ENCODE data around the gene BANF1.

Gene BANF1

DNA sequence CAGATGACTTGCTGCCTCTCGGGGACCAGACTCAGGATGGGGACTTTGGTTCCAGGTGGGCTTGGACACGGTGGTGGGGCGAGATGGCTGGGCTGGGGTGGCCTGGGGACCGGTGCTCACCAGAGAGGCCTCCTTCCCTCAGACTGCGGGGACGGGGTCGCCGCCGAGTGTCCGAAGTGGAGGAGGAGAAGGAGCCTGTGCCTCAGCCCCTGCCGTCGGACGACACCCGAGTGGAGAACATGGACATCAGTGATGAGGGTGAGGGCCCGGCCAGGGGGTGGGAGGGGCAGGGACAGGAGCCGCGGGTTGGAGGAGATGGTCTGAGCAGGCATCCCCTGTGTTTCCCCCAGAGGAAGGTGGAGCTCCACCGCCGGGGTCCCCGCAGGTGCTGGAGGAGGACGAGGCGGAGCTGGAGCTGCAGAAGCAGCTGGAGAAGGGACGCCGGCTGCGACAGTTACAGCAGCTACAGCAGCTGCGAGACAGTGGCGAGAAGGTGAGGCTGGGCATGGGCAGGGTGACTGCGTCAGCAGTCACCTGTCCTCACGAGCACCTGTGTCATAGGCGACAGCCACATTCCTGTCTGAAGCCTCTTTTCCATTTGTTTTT lies 34.9 kb upstream of the BANF1 start:
- Histone ChIP-seq H3K27me3 (ENCODE audit: control insufficient read depth in 1 of 2, insufficient read depth in 2 of 2, low read length in 2 of 2) (no peaks in the 10 kb centered on the region), H3K4me3 (ENCODE audit: low read depth in 1 of 2, low read length in 2 of 2) (no peak overlapping the region), H3K9me3 (ENCODE audit: low read length) (no peaks in the 10 kb centered on the region), H3K4me1 (ENCODE audit: insufficient read depth, low read length) (peaks cover 20% of the 10 kb centered on the region), H3K36me3 (ENCODE audit: insufficient read depth, low read length) (peaks cover 65% of the 10 kb centered on the region), H3K27ac (ENCODE audit: low read depth, low read length) (no peak overlapping the region), H3K9ac (ENCODE audit: low read length) (no peak overlapping the region)

DNA sequence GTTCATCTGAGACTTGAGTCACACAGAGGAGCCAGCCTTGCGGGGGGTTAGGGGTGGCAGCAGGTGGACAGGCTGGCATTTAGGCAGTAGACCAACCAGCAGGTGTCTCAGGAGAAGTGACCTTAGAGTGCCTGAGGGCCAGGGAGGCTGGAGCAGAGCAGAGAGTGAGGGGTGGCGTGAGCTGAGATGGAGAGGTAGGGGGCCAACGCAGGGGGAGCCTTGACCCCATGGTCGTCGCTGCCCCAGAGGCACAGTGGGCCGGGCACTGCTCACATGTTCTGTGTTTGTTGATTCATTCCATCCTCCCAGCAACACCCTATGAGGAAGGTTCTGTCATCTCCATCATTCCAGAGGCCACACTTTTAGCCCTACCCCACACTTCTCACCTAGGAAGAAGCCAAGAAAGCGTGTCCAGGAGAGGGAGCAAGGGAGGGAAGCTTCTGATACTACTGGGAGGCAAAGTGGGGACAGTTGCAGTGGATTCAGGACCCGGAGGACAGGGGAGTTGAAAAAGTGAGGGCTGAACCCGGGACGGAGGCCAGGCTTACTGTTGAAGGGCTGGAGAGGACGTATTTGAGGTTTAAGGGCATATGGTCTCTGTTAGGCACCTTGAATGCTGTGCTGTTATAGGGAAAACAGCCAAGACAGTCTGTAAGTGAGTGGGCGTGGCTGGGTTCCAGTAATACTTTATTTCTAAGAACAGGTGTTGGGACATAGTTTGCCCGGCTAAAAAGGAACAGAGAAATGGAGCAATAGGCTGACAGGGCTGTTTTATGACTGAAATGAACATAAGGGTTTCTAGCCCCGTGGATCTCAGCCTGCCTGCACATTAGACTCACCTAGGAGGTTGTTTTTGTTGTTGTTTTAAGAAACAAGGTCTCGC lies 33.5 kb upstream of the BANF1 start:
- H3K27ac ChIP-seq (ENCODE audit: low read depth, low read length), result no peak overlapping the region
- no peak overlapping the region for H3K9ac ChIP-seq (ENCODE audit: low read length)
- H3K4me3 ChIP-seq (ENCODE audit: low read depth in 1 of 2, low read length in 2 of 2), result no peak overlapping the region
- no peaks in the 10 kb centered on the region for H3K27me3 ChIP-seq (ENCODE audit: control insufficient read depth in 1 of 2, insufficient read depth in 2 of 2, low read length in 2 of 2)
- peaks cover 3% of the 10 kb centered on the region for H3K9me3 ChIP-seq (ENCODE audit: low read length)
- peaks cover 69% of the 10 kb centered on the region for H3K36me3 ChIP-seq (ENCODE audit: insufficient read depth, low read length)
- H3K4me1 ChIP-seq (ENCODE audit: insufficient read depth, low read length), result peaks cover 6% of the 10 kb centered on the region

DNA sequence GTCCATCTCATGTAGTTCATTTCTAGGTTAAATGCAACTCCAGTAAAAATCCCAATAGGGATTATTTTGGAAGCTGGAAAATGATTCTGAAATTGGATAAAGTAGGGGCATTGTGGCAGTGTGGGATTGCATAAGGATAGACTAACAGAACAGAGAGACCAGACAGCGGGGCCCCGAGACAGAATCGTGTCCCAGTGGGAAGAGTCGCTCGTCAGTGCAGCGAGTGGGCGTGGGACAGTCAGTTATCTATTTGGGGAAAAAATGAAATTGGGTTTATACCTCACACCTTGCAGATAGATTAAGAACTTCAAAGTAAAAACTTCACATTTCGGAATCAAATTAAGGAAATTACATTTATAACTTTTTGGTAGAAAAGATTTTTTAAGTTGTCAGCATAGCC lies 30.2 kb upstream of the BANF1 start:
- no peaks in the 10 kb centered on the region for H3K27me3 ChIP-seq (ENCODE audit: control insufficient read depth in 1 of 2, insufficient read depth in 2 of 2, low read length in 2 of 2)
- no peak overlapping the region for H3K27ac ChIP-seq (ENCODE audit: low read depth, low read length)
- H3K4me3 ChIP-seq (ENCODE audit: low read depth in 1 of 2, low read length in 2 of 2), result no peak overlapping the region
- H3K4me1 ChIP-seq (ENCODE audit: insufficient read depth, low read length), result no peaks in the 10 kb centered on the region
- no peak overlapping the region for H3K9ac ChIP-seq (ENCODE audit: low read length)
- peaks cover 44% of the 10 kb centered on the region for H3K36me3 ChIP-seq (ENCODE audit: insufficient read depth, low read length)
- peaks cover 3% of the 10 kb centered on the region for H3K9me3 ChIP-seq (ENCODE audit: low read length)

DNA sequence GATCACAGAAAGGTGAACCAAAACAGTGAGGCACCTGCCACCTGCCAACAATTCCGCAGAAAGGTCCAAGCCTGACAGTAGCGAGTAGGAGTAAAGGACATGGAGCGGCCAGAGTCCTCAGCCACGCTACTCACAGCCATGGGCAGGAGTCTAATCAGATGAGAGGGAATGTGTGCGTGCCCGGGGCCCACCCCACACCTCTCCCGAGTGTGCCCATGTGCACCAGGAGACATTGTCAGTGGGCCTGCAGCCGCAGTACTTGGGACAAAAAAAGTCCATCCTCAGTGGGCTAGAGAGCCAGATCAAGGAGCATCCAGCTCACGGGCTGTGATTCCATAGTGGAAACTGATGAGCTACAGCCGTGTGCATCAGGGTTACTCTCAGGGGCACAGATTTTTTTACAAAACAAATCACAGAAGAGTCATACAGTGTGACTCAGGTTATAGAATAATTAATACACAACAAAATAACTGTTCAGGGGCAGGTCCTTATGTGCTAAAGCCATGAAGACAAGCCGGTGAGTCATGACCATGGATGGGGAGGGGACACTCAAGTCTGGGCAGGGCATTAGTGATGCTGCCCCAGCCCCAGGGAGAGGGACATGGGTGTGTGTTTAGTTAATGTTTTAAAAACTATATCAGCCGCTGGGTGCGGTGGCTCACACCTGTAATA lies 28.7 kb upstream of the BANF1 start:
- Histone ChIP-seq H3K9ac (ENCODE audit: low read length) (no peak overlapping the region), H3K4me1 (ENCODE audit: insufficient read depth, low read length) (no peaks in the 10 kb centered on the region), H3K4me3 (ENCODE audit: low read depth in 1 of 2, low read length in 2 of 2) (no peak overlapping the region), H3K36me3 (ENCODE audit: insufficient read depth, low read length) (peaks cover 38% of the 10 kb centered on the region), H3K27me3 (ENCODE audit: control insufficient read depth in 1 of 2, insufficient read depth in 2 of 2, low read length in 2 of 2) (no peaks in the 10 kb centered on the region), H3K27ac (ENCODE audit: low read depth, low read length) (no peak overlapping the region), H3K9me3 (ENCODE audit: low read length) (peaks cover 3% of the 10 kb centered on the region)

DNA sequence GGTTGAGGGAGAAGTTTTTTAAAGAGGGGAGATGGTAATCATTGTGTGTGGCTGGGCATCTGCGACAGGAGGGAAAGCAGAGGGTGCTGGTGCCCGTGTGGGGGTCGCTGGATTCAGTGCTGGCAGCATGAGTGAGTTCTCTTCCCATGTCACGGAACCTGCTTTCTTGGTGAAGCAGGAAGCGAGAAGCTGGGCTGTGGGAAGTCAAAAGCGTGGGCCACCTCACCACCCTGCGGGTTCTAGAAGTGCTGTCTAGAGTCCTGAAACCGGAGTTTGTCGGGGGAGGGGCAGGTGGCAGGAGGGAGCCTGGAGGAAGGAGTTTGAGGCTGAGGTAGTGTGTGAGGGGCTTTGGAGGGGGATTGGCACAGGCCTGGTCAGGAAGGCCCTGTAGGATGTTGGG lies 26.5 kb upstream of the BANF1 start:
- H3K36me3 ChIP-seq (ENCODE audit: insufficient read depth, low read length), result peaks cover 22% of the 10 kb centered on the region
- no peak overlapping the region for H3K9ac ChIP-seq (ENCODE audit: low read length)
- no peaks in the 10 kb centered on the region for H3K27me3 ChIP-seq (ENCODE audit: control insufficient read depth in 1 of 2, insufficient read depth in 2 of 2, low read length in 2 of 2)
- no peak overlapping the region for H3K27ac ChIP-seq (ENCODE audit: low read depth, low read length)
- peaks cover 3% of the 10 kb centered on the region for H3K9me3 ChIP-seq (ENCODE audit: low read length)
- H3K4me1 ChIP-seq (ENCODE audit: insufficient read depth, low read length), result no peaks in the 10 kb centered on the region
- no peak overlapping the region for H3K4me3 ChIP-seq (ENCODE audit: low read depth in 1 of 2, low read length in 2 of 2)

DNA sequence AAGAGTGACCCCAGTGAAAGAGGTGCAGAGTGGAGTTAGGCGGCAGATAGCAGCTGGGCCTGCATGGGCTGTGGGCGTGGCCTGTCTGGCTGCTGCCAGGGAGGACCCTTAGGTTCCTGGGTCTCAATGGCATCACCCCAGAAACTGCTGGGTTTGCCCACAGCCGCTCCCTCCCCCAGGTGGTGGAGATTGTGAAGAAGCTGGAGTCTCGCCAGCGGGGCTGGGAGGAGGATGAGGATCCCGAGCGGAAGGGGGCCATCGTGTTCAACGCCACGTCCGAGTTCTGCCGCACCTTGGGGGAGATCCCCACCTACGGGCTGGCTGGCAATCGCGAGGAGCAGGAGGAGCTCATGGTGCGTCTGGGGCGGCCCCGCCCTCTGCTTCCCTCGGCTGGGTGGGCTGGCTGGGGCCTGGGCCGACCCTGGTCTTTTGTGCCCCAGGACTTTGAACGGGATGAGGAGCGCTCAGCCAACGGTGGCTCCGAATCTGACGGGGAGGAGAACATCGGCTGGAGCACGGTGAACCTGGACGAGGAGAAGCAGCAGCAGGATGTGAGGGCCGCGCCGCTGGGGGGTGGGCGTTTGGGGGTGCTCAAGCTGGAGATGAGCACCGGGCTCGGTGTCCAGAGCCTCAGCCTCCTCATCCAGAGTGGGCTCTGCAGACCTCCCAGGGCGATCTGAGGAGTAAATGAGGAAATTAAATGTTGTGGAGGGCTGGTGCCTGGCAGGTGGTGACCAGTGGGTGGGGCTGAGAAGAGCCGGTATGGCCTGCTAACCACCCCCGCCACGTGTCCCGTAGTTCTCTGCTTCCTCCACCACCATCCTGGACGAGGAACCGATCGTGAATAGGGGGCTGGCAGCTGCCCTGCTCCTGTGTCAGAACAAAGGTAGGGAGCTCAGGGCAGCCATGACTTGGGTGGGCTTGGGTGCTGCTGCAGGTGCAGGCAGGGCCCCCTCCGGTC lies 25.8 kb upstream of the BANF1 start:
- Histone ChIP-seq H3K27ac (ENCODE audit: low read depth, low read length) (no peak overlapping the region), H3K9me3 (ENCODE audit: low read length) (peaks cover 3% of the 10 kb centered on the region), H3K4me1 (ENCODE audit: insufficient read depth, low read length) (no peaks in the 10 kb centered on the region), H3K27me3 (ENCODE audit: control insufficient read depth in 1 of 2, insufficient read depth in 2 of 2, low read length in 2 of 2) (no peaks in the 10 kb centered on the region), H3K36me3 (ENCODE audit: insufficient read depth, low read length) (peaks cover 22% of the 10 kb centered on the region), H3K4me3 (ENCODE audit: low read depth in 1 of 2, low read length in 2 of 2) (no peak overlapping the region), H3K9ac (ENCODE audit: low read length) (no peak overlapping the region)

DNA sequence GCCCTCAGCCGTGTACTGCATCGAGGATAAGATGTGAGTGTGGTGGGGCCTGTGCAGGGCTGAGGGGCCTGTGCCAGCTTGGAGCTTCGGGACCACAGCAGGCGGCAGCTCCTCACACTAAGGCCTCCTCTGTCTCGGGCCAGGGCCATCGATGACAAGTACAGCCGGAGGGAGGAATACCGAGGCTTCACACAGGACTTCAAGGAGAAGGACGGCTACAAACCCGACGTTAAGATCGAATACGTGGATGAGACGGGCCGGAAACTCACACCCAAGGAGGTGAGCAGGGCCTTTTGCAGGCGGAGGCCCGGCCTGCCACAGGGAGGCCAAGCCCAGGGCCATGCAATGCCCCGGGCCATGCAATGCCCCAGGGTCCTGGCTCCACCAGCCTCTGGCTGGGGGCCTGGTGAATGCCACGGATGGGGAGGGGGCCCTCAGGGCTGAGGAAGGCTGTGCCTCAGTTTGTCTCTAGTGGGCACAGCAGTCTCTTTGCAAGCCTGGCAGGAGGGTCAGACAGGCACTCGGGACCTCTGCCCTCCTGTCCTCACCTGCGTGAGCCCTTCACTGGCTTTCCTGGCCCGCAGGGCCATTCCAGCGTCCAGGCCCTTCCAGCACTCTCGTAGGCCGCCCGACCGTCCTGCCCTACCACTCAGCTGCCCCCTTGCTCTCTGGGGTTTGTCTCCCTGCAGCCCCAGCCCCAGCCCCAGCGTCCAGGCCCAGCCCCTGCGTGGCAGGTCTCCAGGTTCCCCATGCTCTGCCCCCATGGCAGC lies 24.5 kb upstream of the BANF1 start:
- peaks cover 22% of the 10 kb centered on the region for H3K36me3 ChIP-seq (ENCODE audit: insufficient read depth, low read length)
- H3K9ac ChIP-seq (ENCODE audit: low read length), result no peak overlapping the region
- no peak overlapping the region for H3K4me3 ChIP-seq (ENCODE audit: low read depth in 1 of 2, low read length in 2 of 2)
- no peak overlapping the region for H3K27ac ChIP-seq (ENCODE audit: low read depth, low read length)
- H3K9me3 ChIP-seq (ENCODE audit: low read length), result peaks cover 3% of the 10 kb centered on the region
- no peaks in the 10 kb centered on the region for H3K27me3 ChIP-seq (ENCODE audit: control insufficient read depth in 1 of 2, insufficient read depth in 2 of 2, low read length in 2 of 2)
- H3K4me1 ChIP-seq (ENCODE audit: insufficient read depth, low read length), result no peaks in the 10 kb centered on the region

DNA sequence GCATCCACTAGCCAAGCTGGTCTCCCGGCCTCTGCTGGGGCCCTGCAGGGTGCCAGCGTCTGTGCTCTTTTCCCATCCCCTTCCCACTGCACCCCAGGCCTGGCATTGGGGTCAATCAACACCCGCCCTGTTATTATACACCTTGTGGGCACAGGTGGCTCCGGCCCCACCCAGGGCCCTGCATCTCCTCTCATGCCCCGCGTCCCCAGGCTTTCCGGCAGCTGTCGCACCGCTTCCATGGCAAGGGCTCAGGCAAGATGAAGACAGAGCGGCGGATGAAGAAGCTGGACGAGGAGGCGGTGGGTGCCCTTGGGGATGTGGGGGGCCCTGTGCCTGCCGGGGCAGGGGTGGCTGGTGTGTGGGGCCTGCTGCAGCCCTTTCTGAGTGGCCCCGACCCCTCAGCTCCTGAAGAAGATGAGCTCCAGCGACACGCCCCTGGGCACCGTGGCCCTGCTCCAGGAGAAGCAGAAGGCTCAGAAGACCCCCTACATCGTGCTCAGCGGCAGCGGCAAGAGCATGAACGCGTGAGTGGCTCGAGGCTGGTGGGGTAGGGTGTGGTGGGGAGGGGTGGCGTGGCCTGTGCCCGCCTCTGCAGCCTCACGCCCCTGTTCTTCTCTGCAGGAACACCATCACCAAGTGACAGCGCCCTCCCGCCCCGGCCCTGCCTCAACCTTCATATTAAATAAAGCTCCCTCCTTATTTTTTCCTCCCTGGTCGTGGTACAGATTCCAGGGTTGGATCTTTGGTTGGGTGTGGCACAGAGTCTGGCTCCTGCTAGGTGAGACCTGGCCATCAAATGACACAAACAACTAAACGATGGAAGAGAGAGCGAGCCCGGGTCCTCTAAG lies 23.7 kb upstream of the BANF1 start:
- H3K9me3 ChIP-seq (ENCODE audit: low read length), result peaks cover 2% of the 10 kb centered on the region
- no peaks in the 10 kb centered on the region for H3K27me3 ChIP-seq (ENCODE audit: control insufficient read depth in 1 of 2, insufficient read depth in 2 of 2, low read length in 2 of 2)
- H3K4me3 ChIP-seq (ENCODE audit: low read depth in 1 of 2, low read length in 2 of 2), result no peak overlapping the region
- peaks cover 18% of the 10 kb centered on the region for H3K36me3 ChIP-seq (ENCODE audit: insufficient read depth, low read length)
- no peak overlapping the region for H3K27ac ChIP-seq (ENCODE audit: low read depth, low read length)
- no peak overlapping the region for H3K9ac ChIP-seq (ENCODE audit: low read length)
- no peaks in the 10 kb centered on the region for H3K4me1 ChIP-seq (ENCODE audit: insufficient read depth, low read length)

DNA sequence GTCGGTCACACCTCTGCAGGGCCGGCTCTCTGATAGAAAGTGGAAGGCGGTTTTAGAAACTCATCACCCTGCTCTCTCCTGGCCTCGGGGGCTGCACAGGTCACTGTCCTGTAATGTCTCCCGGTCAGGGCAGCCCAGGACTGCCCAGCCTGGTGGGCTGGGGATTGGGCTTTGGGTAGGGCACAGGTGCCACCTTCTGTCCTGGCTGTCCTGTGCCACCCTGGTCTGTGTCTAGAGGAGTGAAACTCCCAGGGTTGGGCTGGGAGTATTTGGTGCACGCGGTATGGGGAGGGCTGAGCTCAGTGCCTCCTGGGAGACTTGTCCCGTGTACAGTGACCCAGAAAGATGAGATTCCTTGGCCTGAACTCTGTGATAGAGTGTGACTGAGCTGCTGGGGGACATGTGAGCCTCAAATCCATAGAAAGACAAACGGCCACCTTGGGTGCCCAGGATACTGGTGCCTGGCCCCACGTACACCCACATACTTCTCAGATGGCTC lies 23.0 kb upstream of the BANF1 start:
- Histone ChIP-seq H3K27me3 (ENCODE audit: control insufficient read depth in 1 of 2, insufficient read depth in 2 of 2, low read length in 2 of 2) (no peaks in the 10 kb centered on the region), H3K4me1 (ENCODE audit: insufficient read depth, low read length) (no peaks in the 10 kb centered on the region), H3K9me3 (ENCODE audit: low read length) (no peaks in the 10 kb centered on the region), H3K27ac (ENCODE audit: low read depth, low read length) (no peak overlapping the region), H3K9ac (ENCODE audit: low read length) (no peak overlapping the region), H3K36me3 (ENCODE audit: insufficient read depth, low read length) (peaks cover 15% of the 10 kb centered on the region), H3K4me3 (ENCODE audit: low read depth in 1 of 2, low read length in 2 of 2) (no peak overlapping the region)
